BLaER1 (cell line): ENCODE measurements around the gene PPCDC.
A peak's percentile ranks its signal among the peaks of the same experiment; 100 is the strongest.

ENCODE experiments used
- H3K27ac ChIP-seq: shearing (Covaris generic); formaldehyde crosslinking; 2 replicates; pipeline ENCODE4 v1.8.1; 2022
- H3K27me3 ChIP-seq: shearing (Covaris generic); formaldehyde crosslinking; 2 replicates; pipeline ENCODE4 v1.8.1; 2022
- H3K36me3 ChIP-seq: shearing (Covaris generic); formaldehyde crosslinking; 2 replicates; pipeline ENCODE4 v1.8.1; 2022
- H3K4me1 ChIP-seq: shearing (Covaris generic); formaldehyde crosslinking; 2 replicates; pipeline ENCODE4 v1.8.1; 2022
- H3K4me2 ChIP-seq: shearing (Covaris generic); formaldehyde crosslinking; 2 replicates; pipeline ENCODE4 v1.8.1; 2022
- H3K4me3 ChIP-seq: shearing (Covaris generic); formaldehyde crosslinking; 2 replicates; pipeline ENCODE4 v1.8.1; 2022
- H3K9ac ChIP-seq: shearing (Covaris generic); formaldehyde crosslinking; 2 replicates; pipeline ENCODE4 v1.8.1; 2022
- H3K9me3 ChIP-seq: shearing (Covaris generic); formaldehyde crosslinking; 2 replicates; pipeline ENCODE4 v1.8.1; 2022
- H4K20me1 ChIP-seq: shearing (Covaris generic); formaldehyde crosslinking; 2 replicates; pipeline ENCODE4 v1.8.1; 2022
- Cebpa-rat ChIP-seq: shearing (Covaris generic); IDR thresholded peaks from 2 replicates; pipeline ENCODE4 v1.8.1; 2022

The PPCDC gene

DNA sequence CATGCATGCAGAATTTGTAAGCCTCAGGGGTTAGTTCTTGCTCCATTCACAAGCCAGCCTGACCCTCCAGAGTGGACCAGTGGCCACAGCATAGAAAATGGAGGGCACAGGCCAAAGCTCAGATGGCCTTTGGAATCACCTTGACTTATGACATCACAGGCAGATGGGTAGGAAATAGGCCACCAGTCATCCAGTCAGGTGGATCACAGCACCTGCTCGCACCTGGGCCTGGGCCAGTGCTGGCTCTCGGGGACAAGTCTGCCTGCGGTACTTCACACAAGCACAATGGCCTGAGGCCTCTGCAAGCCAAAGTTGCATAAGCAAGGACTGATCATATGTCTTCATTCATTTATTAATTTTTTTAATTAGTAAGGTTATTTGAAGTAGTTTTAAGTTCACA, 39.3 kb downstream of the PPCDC start:
- Histone ChIP-seq H3K9ac (no peak overlapping the region), H3K36me3 (no peaks in the 10 kb centered on the region), H3K4me3 (no peak overlapping the region), H3K4me1 (peaks cover 46% of the 10 kb centered on the region), H3K9me3 (no peaks in the 10 kb centered on the region), H4K20me1 (no peaks in the 10 kb centered on the region), H3K4me2 (no peak overlapping the region), H3K27ac (no peak overlapping the region), H3K27me3 (no peaks in the 10 kb centered on the region)
- TF ChIP-seq Cebpa-rat, result no peak

- no peaks in the 10 kb centered on the region for H3K36me3 ChIP-seq
- no peaks in the 10 kb centered on the region for H4K20me1 ChIP-seq
- no peak overlapping the region for H3K4me3 ChIP-seq
- TF ChIP-seq Cebpa-rat, result no peak
- no peaks in the 10 kb centered on the region for H3K9me3 ChIP-seq
- no peak overlapping the region for H3K27ac ChIP-seq
- H3K4me1 ChIP-seq, result peaks cover 40% of the 10 kb centered on the region
- H3K9ac ChIP-seq, result no peak overlapping the region
- H3K27me3 ChIP-seq, result no peaks in the 10 kb centered on the region
- H3K4me2 ChIP-seq, result no peak overlapping the region
These were observed 39.9 kb downstream of the PPCDC start for GRCh38 chr15:75063338-75063737.

DNA sequence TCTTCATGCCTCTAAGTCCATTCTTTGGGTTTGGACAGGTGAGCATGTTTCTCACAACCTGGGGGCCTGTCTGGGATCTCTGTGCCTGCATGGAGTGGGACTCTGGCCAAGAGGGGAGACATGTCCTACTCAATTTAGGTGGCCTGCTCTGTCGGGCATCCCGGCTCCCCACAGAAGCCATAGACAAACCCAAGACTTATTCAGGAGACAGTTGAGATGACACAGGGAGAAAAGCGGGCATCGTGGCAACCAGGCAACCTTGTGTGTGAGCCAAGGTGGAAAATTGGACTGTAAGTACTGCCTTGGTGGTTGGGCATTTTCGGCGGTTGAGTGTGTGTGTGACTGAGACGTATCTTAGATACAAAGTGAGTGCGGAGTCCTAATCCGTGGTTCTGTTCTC, 40.5 kb downstream of the PPCDC start:
- Histone ChIP-seq H3K9me3 (no peaks in the 10 kb centered on the region), H3K36me3 (no peaks in the 10 kb centered on the region), H4K20me1 (no peaks in the 10 kb centered on the region), H3K4me1 (peaks cover 35% of the 10 kb centered on the region), H3K27me3 (no peaks in the 10 kb centered on the region), H3K9ac (no peak overlapping the region), H3K27ac (no peak overlapping the region), H3K4me3 (no peak overlapping the region), H3K4me2 (no peak overlapping the region)
- TF ChIP-seq Cebpa-rat, result no peak

- Histone ChIP-seq H3K9ac (no peak overlapping the region), H3K9me3 (no peaks in the 10 kb centered on the region), H3K4me2 (no peak overlapping the region), H3K36me3 (no peaks in the 10 kb centered on the region), H3K4me3 (no peak overlapping the region), H4K20me1 (no peaks in the 10 kb centered on the region), H3K4me1 (peaks cover 39% of the 10 kb centered on the region), H3K27ac (no peak overlapping the region), H3K27me3 (no peaks in the 10 kb centered on the region)
- no peak for TF ChIP-seq Cebpa-rat
These were observed 41.5 kb downstream of the PPCDC start for GRCh38 chr15:75064846-75065245.

DNA sequence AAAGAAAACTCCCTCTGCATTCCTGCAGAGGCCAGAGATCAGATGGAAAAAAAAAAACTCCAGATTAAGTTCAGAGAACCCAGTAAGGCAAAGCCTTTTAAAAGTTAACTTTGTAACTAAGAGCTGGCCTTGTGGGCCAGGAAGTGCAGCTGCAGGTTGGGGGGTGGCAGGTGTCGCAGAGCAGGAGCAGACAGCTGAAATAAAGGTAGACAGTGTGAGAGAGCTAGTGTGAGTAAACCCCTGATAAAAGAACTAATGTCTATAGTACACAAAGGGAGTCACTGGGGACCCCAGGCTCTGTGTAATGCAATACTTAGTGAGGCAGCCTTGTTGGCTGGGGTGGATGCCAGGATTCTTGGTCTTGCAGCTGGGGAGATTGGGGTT, 42.1 kb downstream of the PPCDC start:
- Histone ChIP-seq H3K27me3 (no peaks in the 10 kb centered on the region), H4K20me1 (no peaks in the 10 kb centered on the region), H3K27ac (no peak overlapping the region), H3K4me3 (no peak overlapping the region), H3K4me1 (peaks cover 39% of the 10 kb centered on the region), H3K9me3 (no peaks in the 10 kb centered on the region), H3K4me2 (no peak overlapping the region), H3K36me3 (no peaks in the 10 kb centered on the region), H3K9ac (no peak overlapping the region)
- TF ChIP-seq Cebpa-rat, result no peak

DNA sequence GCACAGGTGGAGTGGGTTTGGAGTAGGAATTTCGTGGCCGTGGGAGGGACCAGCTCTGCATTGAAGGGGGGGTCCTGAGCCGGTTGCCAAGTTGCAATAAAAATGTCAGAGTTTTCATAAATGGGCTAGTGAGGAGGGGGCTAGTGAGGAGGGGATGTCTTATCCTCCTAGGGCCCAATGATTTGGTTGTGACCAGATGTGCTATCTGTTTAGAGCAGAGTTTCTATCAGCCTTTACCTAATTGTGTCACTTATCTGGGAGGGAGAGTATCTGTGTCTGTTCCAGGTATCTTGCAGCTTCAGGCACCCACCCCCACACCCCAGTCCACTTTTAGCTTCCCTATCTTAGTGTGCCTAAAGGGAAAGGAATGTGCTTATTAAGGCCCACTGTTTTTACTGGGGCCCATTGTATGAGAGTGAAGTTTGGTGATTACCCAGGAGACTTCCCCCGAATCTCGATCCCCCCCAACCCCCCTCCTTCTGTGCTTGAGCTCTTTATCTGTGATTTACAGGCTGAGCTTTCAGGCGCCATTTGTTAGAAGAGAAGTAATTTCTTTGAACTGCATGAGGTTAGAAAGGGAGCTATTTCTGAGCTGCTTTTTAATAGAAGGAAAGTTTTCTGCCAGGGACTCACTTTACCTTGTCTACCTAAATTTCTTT, 42.6 kb downstream of the PPCDC start:
- H3K4me1 ChIP-seq, result peaks cover 37% of the 10 kb centered on the region
- no peak overlapping the region for H3K27ac ChIP-seq

DNA sequence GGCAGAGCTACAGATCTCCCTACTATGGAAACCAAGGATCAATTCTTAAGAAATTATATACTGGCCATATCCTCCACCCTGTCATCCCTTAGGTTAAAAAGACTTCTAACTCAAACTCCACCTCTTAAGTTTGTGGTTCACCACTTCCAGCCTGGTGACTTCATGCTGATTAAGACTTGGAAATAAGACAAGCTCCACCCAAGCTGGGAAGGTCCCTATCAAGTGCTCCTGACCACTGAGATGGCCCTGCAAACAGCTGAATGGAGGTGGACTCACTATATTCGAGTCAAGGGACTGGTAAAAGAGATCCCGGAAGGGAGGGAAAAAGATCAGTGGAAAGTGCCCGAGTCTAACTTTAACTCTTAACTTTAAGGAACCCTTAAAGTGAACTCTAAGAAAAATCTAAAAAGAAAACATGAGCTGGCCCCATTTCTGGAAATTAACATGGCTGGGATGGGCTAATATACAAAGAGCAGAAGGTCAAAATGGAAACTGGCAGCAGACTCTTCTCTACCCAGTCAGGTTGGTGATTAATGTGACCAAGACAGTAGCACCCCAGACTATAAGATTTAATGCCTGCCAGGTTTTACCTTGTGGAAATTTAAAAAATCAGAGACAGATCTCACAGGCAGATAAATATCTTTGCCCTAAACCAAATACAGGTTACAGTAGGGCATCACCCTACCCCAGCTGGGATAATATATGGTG, 43.9 kb downstream of the PPCDC start:
- TF ChIP-seq Cebpa-rat, result no peak
- H3K9me3 ChIP-seq, result no peaks in the 10 kb centered on the region
- H3K4me1 ChIP-seq, result peaks cover 31% of the 10 kb centered on the region
- no peaks in the 10 kb centered on the region for H3K36me3 ChIP-seq
- H3K4me2 ChIP-seq, result 0 out of 2 replicates have a peak overlapping the region, but pooled peaks have one; percentile 1
- no peaks in the 10 kb centered on the region for H4K20me1 ChIP-seq
- no peak overlapping the region for H3K9ac ChIP-seq
- no peak overlapping the region for H3K4me3 ChIP-seq
- no peaks in the 10 kb centered on the region for H3K27me3 ChIP-seq
- H3K27ac ChIP-seq, result no peak overlapping the region

More for the DNA sequence above, 42.6 kb downstream of the PPCDC start:
- H3K4me3 ChIP-seq, result no peak overlapping the region
- H3K9ac ChIP-seq, result no peak overlapping the region
- H3K27me3 ChIP-seq, result no peaks in the 10 kb centered on the region
- H3K9me3 ChIP-seq, result no peaks in the 10 kb centered on the region
- no peak overlapping the region for H3K4me2 ChIP-seq
- H3K36me3 ChIP-seq, result no peaks in the 10 kb centered on the region
- TF ChIP-seq Cebpa-rat, result no peak
- no peaks in the 10 kb centered on the region for H4K20me1 ChIP-seq

DNA sequence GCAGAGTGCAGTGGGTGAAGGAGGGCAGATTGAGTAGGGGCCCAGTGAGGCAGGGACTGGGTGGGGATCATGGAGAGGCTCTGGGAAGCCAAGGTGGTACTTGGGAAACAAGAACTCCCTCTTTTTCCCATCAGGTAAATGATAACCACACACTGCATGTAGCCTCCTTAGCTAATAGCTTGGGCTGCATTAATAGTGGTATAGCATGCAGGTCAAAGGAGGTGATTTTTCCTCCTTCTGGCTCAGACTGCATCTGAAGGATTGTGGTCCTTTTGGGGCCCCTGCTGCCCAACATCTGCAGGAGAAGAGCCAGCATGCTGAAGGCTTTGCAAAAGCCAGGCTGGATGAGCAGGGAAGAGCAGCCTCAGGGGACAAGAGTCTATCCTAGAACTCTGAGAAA, 45.4 kb downstream of the PPCDC start:
- H3K4me1 ChIP-seq, result peaks cover 31% of the 10 kb centered on the region
- H3K27ac ChIP-seq, result no peak overlapping the region
- TF ChIP-seq Cebpa-rat, result no peak
- H3K9me3 ChIP-seq, result 0 out of 2 replicates have a peak, but pooled peaks cover 3% of the 10 kb centered on the region
- H4K20me1 ChIP-seq, result no peaks in the 10 kb centered on the region
- no peak overlapping the region for H3K4me3 ChIP-seq
- no peaks in the 10 kb centered on the region for H3K36me3 ChIP-seq
- H3K4me2 ChIP-seq, result no peak overlapping the region
- no peaks in the 10 kb centered on the region for H3K27me3 ChIP-seq
- no peak overlapping the region for H3K9ac ChIP-seq

DNA sequence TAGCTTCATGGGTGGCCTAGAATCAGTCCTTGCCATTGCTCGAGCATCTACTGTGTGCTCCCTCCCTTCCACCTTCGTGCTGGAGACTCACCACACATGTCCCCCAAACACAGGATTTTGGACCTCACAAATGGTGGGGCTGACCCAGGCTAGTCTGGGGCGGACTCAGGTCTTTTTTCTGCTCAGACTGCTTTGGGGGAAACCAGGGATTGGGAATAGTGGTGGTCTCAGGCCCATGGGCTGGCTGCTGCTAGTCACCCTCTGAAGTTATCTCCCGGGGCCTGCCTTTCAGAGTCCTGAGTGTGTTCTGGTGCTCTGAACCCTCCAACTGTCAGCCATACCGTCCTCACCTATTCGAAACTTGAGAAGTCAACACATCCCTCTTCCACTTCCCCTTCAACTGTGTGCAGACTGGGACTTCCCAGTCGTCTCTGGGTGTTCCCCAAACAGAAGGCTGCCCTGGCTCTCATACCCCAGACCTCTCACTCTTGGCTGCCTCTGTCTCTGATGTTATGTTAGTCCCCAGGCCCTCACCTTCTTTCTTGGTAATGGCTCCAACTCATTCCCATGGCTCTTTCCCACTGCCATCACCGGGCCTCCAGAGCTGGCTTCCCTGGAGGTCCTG, 46.0 kb downstream of the PPCDC start:
- no peaks in the 10 kb centered on the region for H4K20me1 ChIP-seq
- no peaks in the 10 kb centered on the region for H3K27me3 ChIP-seq
- peaks cover 9% of the 10 kb centered on the region for H3K9me3 ChIP-seq
- TF ChIP-seq Cebpa-rat, result no peak
- H3K4me2 ChIP-seq, result peak overlapping the region; percentile 12; the same call in 1 of the 2 replicates
- H3K36me3 ChIP-seq, result no peaks in the 10 kb centered on the region
- H3K27ac ChIP-seq, result no peak overlapping the region
- no peak overlapping the region for H3K4me3 ChIP-seq
- peaks cover 31% of the 10 kb centered on the region for H3K4me1 ChIP-seq
- H3K9ac ChIP-seq, result no peak overlapping the region

DNA sequence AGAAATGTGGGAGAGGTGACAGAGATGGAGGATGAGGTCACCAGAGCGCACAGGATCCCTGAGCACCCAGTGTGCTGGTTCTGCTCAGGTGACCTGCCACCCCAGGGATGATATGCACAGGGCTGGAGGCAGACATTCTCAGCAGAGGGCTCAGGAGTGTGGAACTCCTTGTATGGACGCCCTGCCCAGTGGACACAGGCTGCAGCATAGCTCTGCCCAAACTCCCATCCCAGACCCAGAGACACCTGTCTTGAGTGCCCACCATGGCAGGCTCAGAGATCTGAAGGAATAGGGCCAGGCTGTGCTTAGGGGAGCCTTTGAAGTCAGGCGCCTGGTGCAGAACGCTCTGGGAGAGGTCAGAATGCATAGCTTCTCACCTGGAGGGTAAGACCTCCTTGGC, 47.3 kb downstream of the PPCDC start:
- Histone ChIP-seq H3K9me3 (peaks cover 22% of the 10 kb centered on the region), H3K36me3 (no peaks in the 10 kb centered on the region), H3K4me3 (no peak overlapping the region), H3K4me2 (no peak overlapping the region), H3K27me3 (no peaks in the 10 kb centered on the region), H4K20me1 (no peaks in the 10 kb centered on the region), H3K4me1 (peaks cover 24% of the 10 kb centered on the region), H3K9ac (no peak overlapping the region), H3K27ac (no peak overlapping the region)
- TF ChIP-seq Cebpa-rat, result no peak
